HCT116 (cell line): ENCODE measurements around the gene TRIM14. TPM values are rescaled to one million over a fixed set of nuclear protein-coding genes. Genes with fewer than 3 reads are reported as not detected.

Source experiments
- ATAC-seq: fragments of 200-7000 bp; cut with Tn5 transposase; 2 replicates; pipeline ENCODE4 v1.9.1; 2020; ENCODE audit warnings: mild to moderate bottlenecking, moderate library complexity
- BruUV-seq: library from RNA; stranded (reverse); fragments of 400-500 nt; replicated peaks from 2 replicates; lab custom pipeline; 2021; lab: Mats Ljungman, UMichigan
- CTCF ChIA-PET: fragments of 300-600 bp; sonication (Branson Sonifier 250); formaldehyde crosslinking; loops from one replicate; lab custom pipeline; 2021; ENCODE audit warnings: antibody characterized with exemption; lab: Charles Lee
- POLR2A ChIA-PET: fragments of 300-600, 350-600 bp; sonication (Branson Sonifier 250); formaldehyde crosslinking; loops from one replicate; lab custom pipeline; 2021; ENCODE audit warnings: antibody characterized with exemption; lab: Charles Lee
- RAD21 ChIA-PET, 2 experiments: fragments of 300-600 bp; sonication (Branson Sonifier 250); formaldehyde crosslinking; loops; one replicate each; lab custom pipeline; 2023; ENCODE audit warnings: low total read pairs in 2 of 2; ENCODE audit not compliant: uncharacterized antibody in 2 of 2, unreplicated experiment in 2 of 2, low non-redundant PET in 1 of 2; lab: Charles Lee
- DNase-seq: peaks from one replicate; pipeline ENCODE4 v3.0.0-alpha.2; 2010; ENCODE audit warnings: low read depth, low spot score
- H2AFZ ChIP-seq: fragments of 200-600 bp; shearing (Covaris generic), sonication (generic); 2 replicates; pipeline ENCODE4 v1.6.1; 2017; ENCODE audit warnings: low read depth, mixed run types, mixed read lengths, antibody characterized with exemption, low read length; ENCODE audit not compliant: poor library complexity, severe bottlenecking
- H3K27ac ChIP-seq: 2 replicates; pipeline ENCODE4 v1.5.1; 2012; ENCODE audit warnings: low read depth, low read length
- H3K27me3 ChIP-seq: fragments of 200-600 bp; sonication (generic); 2 replicates; pipeline ENCODE4 v1.6.1; 2016; ENCODE audit warnings: mixed run types, low read length, mixed read lengths; ENCODE audit not compliant: insufficient read depth
- H3K36me3 ChIP-seq, 2 experiments: fragments of 200-500 bp in 1 of 2; fragments of 200-600 bp in 1 of 2; sonication (Bioruptor generic) in 1 of 2; sonication (generic) in 1 of 2; 2 replicates each; pipeline versions ENCODE4 v1.5.1 to v1.6.1; 2014 to 2016; ENCODE audit warnings: low read length in 2 of 2, inconsistent platforms in 1 of 2, mixed read lengths in 1 of 2, mixed run types in 1 of 2; ENCODE audit not compliant: insufficient read depth in 2 of 2, control insufficient read depth in 1 of 2
- H3K4me1 ChIP-seq, 2 experiments: fragments of 200-600 bp in 1 of 2; sonication (generic) in 1 of 2; 2 replicates each; pipeline versions ENCODE4 v1.5.1 to v1.6.1; 2012 to 2017; ENCODE audit warnings: low read length in 2 of 2, inconsistent platforms in 1 of 2, mild to moderate bottlenecking in 1 of 2, mixed read lengths in 1 of 2, mixed run types in 1 of 2, moderate library complexity in 1 of 2; ENCODE audit not compliant: insufficient read depth in 2 of 2, control insufficient read depth in 1 of 2
- H3K4me2 ChIP-seq: fragments of 200-600 bp; sonication (generic); 2 replicates; pipeline ENCODE4 v1.6.1; 2017; ENCODE audit warnings: mixed run types, low read length, mixed read lengths
- H3K4me3 ChIP-seq, 2 experiments: fragments of 200-600 bp in 1 of 2; sonication (generic) in 1 of 2; replicated peaks in 1 of 2; 2 replicates each; pipeline ENCODE4 v1.5.1; 2011 to 2016; ENCODE audit warnings: low read length in 2 of 2, control low read depth in 1 of 2, low read depth in 1 of 2, mild to moderate bottlenecking in 1 of 2, mixed read lengths in 1 of 2, mixed run types in 1 of 2
- H3K79me2 ChIP-seq: fragments of 200-600 bp; sonication (generic); 2 replicates; pipeline ENCODE4 v1.6.1; 2017; ENCODE audit warnings: mild to moderate bottlenecking, mixed run types, low read length, moderate library complexity, mixed read lengths; ENCODE audit not compliant: insufficient read depth
- H3K9ac ChIP-seq: fragments of 200-600 bp; sonication (generic); 2 replicates; pipeline ENCODE4 v1.6.1; 2016; ENCODE audit warnings: low read length, mixed read lengths
- H3K9me2 ChIP-seq: fragments of 200-600 bp; sonication (generic), shearing (Covaris generic); 2 replicates; pipeline ENCODE4 v1.6.1; 2017; ENCODE audit warnings: mixed run types, mild to moderate bottlenecking, moderate library complexity; ENCODE audit not compliant: insufficient read depth
- H3K9me3 ChIP-seq, 2 experiments: fragments of 200-500 bp in 1 of 2; fragments of 200-600 bp in 1 of 2; sonication (Bioruptor generic) in 1 of 2; sonication (generic) in 1 of 2; 2 replicates each; pipeline ENCODE4 v1.6.1; 2014 to 2017; ENCODE audit warnings: low read length in 2 of 2, mixed read lengths in 2 of 2, inconsistent platforms in 1 of 2, low read depth in 1 of 2, mild to moderate bottlenecking in 1 of 2, mixed run types in 1 of 2, moderate library complexity in 1 of 2; ENCODE audit not compliant: control insufficient read depth in 1 of 2, insufficient read depth in 1 of 2
- H4K20me1 ChIP-seq: fragments of 200-600 bp; sonication (generic), shearing (Covaris generic); 2 replicates; pipeline ENCODE4 v1.6.1; 2017; ENCODE audit warnings: mixed run types, mild to moderate bottlenecking, moderate library complexity; ENCODE audit not compliant: insufficient read depth
- CBX3 ChIP-seq: IDR thresholded peaks from 2 replicates; pipeline ENCODE4 v1.6.1; 2012; ENCODE audit warnings: low read depth
- CEBPB ChIP-seq: IDR thresholded peaks from 2 replicates; pipeline ENCODE4 v1.6.1; 2012; ENCODE audit warnings: low read depth
- CTCF ChIP-seq, 3 experiments: fragments of 200-600 bp in 1 of 3; sonication (generic) in 1 of 3; IDR thresholded peaks in 2 of 3; conservative IDR thresholded peaks in 1 of 3; 2 replicates each; pipeline ENCODE4 v1.5.1; 2012 to 2017; ENCODE audit warnings: low read depth in 2 of 3, low read length in 2 of 3, antibody characterized with exemption in 1 of 3, borderline replicate concordance in 1 of 3, control low read depth in 1 of 3, mild to moderate bottlenecking in 1 of 3, mixed read lengths in 1 of 3, mixed run types in 1 of 3, moderate library complexity in 1 of 3; ENCODE audit not compliant: insufficient read depth in 1 of 3
- EZH2phosphoT487 ChIP-seq: fragments of 200-600 bp; IDR thresholded peaks from 2 replicates; pipeline ENCODE4 v1.6.1; 2018; ENCODE audit warnings: antibody characterized with exemption, borderline replicate concordance
- FOSL1 ChIP-seq: IDR thresholded peaks from 2 replicates; pipeline ENCODE4 v1.6.1; 2012; ENCODE audit warnings: low read depth
- JUND ChIP-seq: IDR thresholded peaks from 2 replicates; pipeline ENCODE4 v1.6.1; 2012
- MAX ChIP-seq: IDR thresholded peaks from 2 replicates; pipeline ENCODE4 v1.6.1; 2012
- POLR2A ChIP-seq: IDR thresholded peaks from 2 replicates; pipeline ENCODE4 v1.7.0; 2011; ENCODE audit warnings: borderline replicate concordance; ENCODE audit not compliant: insufficient read depth, insufficient read length; ENCODE audit errors: extremely low read depth
- POLR2AphosphoS5 ChIP-seq: IDR thresholded peaks from 2 replicates; pipeline ENCODE4 v1.6.1; 2011; ENCODE audit warnings: mild to moderate bottlenecking, low read depth, low read length, moderate library complexity
- RAD21 ChIP-seq: IDR thresholded peaks from 2 replicates; pipeline ENCODE4 v1.6.1; 2012; ENCODE audit warnings: low read depth, mild to moderate bottlenecking
- SRF ChIP-seq: IDR thresholded peaks from 2 replicates; pipeline ENCODE4 v1.6.1; 2012; ENCODE audit warnings: low read depth
- TCF7L2 ChIP-seq: IDR thresholded peaks from 2 replicates; pipeline ENCODE4 v1.7.0; 2011; ENCODE audit warnings: borderline replicate concordance, inconsistent platforms; ENCODE audit not compliant: insufficient read depth, insufficient read length; ENCODE audit errors: extremely low read depth
- ZFX ChIP-seq: fragments of 450-650 bp; IDR thresholded peaks from 2 replicates; pipeline ENCODE4 v1.6.1; 2017
- ZNF274 ChIP-seq: fragments of 200-500 bp; sonication (Bioruptor generic); IDR thresholded peaks from 2 replicates; pipeline ENCODE4 v1.6.1; 2014; ENCODE audit warnings: mild to moderate bottlenecking, low read depth, low read length, inconsistent platforms
- intact Hi-C: fragments of 100-400 bp; cut with micrococcal nuclease; formaldehyde crosslinking; loops from 2 replicates; pipeline ENCODE4 v1.10.0; 2022
- total RNA-seq: library from RNA; stranded (reverse); gene quantifications from one replicate; pipeline ENCODE4 v1.2.1, GENCODE V29; 2021; ENCODE audit not compliant: unreplicated experiment
- TF ChIP-seq, protein P1 (sequence below): IDR thresholded peaks from 2 replicates; pipeline ENCODE4 v1.6.1; 2012; ENCODE audit warnings: low read depth

The TRIM14 gene
- total RNA-seq, 1 experiment from 2014 or later: 24.4 TPM

- RAD21 ChIA-PET: no interaction called here
- Histone ChIP-seq H3K9me2 (no peaks in the 10 kb centered on the region), H2AFZ (no peak overlapping the region), H3K4me2 (peak overlapping the region; percentile 91), H3K9me3 (no peaks in the 10 kb centered on the region), H3K27ac (peak overlapping the region; percentile 57), H3K79me2 (peaks cover 58% of the 10 kb centered on the region), H3K9ac (peak overlapping the region; percentile 95), H3K4me3 (peak overlapping the region; percentile 76 to 80), H3K27me3 (no peaks in the 10 kb centered on the region), H3K36me3 (peaks cover 9 to 14% of the 10 kb centered on the region in 2 experiments; a peak in 2 of 4 replicates), H4K20me1 (no peaks in the 10 kb centered on the region), H3K4me1 (peaks cover 4 to 24% of the 10 kb centered on the region in 2 experiments; a peak in 3 of 4 replicates)
- ATAC-seq: no peak
- POLR2A ChIA-PET: interaction anchor here (1.6 to 7.5 kb wide), 2 partner anchors 12 to 124 kb away, joined by 5 to 73 read pairs; partner anchors contain the start of genes NANS and TRMO
- BruUV-seq: no TSS peak
- no peak for DNase-seq
- CTCF ChIA-PET: interaction anchor here (1.3 to 1.8 kb wide), 3 partner anchors 8 to 124 kb away, joined by 6 to 8 read pairs (median 6); partner anchors contain the start of genes NANS and TRMO
- TF ChIP-seq MAX: no peak
- TF ChIP-seq CBX3: no peak
- no peak for TF ChIP-seq TCF7L2
- TF ChIP-seq ZFX: no peak
- TF ChIP-seq RAD21: no peak
- no peak for TF ChIP-seq FOSL1
- TF ChIP-seq EZH2phosphoT487: no peak
- no peak for TF ChIP-seq CTCF (IDR thresholded peaks at IDR 0.05 in 2 of 3, conservative IDR thresholded peaks at IDR 0.05 in 1 of 3; ENCODE audit: borderline replicate concordance in 1 of 3, insufficient read depth in 1 of 3, low read depth in 2 of 3, low read length in 2 of 3)
- TF ChIP-seq, protein P1, sequence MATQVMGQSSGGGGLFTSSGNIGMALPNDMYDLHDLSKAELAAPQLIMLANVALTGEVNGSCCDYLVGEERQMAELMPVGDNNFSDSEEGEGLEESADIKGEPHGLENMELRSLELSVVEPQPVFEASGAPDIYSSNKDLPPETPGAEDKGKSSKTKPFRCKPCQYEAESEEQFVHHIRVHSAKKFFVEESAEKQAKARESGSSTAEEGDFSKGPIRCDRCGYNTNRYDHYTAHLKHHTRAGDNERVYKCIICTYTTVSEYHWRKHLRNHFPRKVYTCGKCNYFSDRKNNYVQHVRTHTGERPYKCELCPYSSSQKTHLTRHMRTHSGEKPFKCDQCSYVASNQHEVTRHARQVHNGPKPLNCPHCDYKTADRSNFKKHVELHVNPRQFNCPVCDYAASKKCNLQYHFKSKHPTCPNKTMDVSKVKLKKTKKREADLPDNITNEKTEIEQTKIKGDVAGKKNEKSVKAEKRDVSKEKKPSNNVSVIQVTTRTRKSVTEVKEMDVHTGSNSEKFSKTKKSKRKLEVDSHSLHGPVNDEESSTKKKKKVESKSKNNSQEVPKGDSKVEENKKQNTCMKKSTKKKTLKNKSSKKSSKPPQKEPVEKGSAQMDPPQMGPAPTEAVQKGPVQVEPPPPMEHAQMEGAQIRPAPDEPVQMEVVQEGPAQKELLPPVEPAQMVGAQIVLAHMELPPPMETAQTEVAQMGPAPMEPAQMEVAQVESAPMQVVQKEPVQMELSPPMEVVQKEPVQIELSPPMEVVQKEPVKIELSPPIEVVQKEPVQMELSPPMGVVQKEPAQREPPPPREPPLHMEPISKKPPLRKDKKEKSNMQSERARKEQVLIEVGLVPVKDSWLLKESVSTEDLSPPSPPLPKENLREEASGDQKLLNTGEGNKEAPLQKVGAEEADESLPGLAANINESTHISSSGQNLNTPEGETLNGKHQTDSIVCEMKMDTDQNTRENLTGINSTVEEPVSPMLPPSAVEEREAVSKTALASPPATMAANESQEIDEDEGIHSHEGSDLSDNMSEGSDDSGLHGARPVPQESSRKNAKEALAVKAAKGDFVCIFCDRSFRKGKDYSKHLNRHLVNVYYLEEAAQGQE: no peak
- no peak for TF ChIP-seq POLR2AphosphoS5
- TF ChIP-seq JUND: no peak
- no peak for TF ChIP-seq POLR2A
- TF ChIP-seq SRF: no peak
- no peak for TF ChIP-seq ZNF274
- no peak for TF ChIP-seq CEBPB
- intact Hi-C loops: no loop called here
Measured at GRCh38 chr9:98046180-98046543, 72.9 kb downstream of the TRIM14 start.
